ENCODE measurements around the gene ADAMTS17.

ADAMTS17 gene

GRCh38 chr15:100154338-100154737 lies 187.4 kb downstream of the ADAMTS17 start:
- CTCF ChIA-PET, result no interaction called here
- POLR2A ChIA-PET, result no interaction called here
- no peak for DNase-seq (ENCODE audit: extremely low spot score)
- TF ChIP-seq CTCF (IDR thresholded peaks at IDR 0.05; ENCODE audit: control extremely low read depth, extremely low read depth, low read depth, missing control alignments), result no peak

- no peak for TF ChIP-seq CTCF (IDR thresholded peaks at IDR 0.05; ENCODE audit: control extremely low read depth, extremely low read depth, low read depth, missing control alignments)
- ChIA-PET CTCF (no interaction called here), POLR2A (no interaction called here)
- DNase-seq (ENCODE audit: extremely low spot score), result no peak
Measured at GRCh38 chr15:100152463-100152862, 189.3 kb downstream of the ADAMTS17 start.

- POLR2A ChIA-PET, result no interaction called here
- CTCF ChIA-PET, result no interaction called here
- DNase-seq (ENCODE audit: extremely low spot score), result no peak
- TF ChIP-seq CTCF (IDR thresholded peaks at IDR 0.05; ENCODE audit: control extremely low read depth, extremely low read depth, low read depth, missing control alignments), result no peak
Measured at GRCh38 chr15:100150906-100151305, 190.9 kb downstream of the ADAMTS17 start.

GRCh38 chr15:100147828-100148227 lies 193.9 kb downstream of the ADAMTS17 start:
- no peak for DNase-seq (ENCODE audit: extremely low spot score)
- no peak for TF ChIP-seq CTCF (IDR thresholded peaks at IDR 0.05; ENCODE audit: control extremely low read depth, extremely low read depth, low read depth, missing control alignments)
- CTCF ChIA-PET, result no interaction called here
- POLR2A ChIA-PET, result no interaction called here

GRCh38 chr15:100143378-100143777 lies 198.4 kb downstream of the ADAMTS17 start:
- TF ChIP-seq CTCF (IDR thresholded peaks at IDR 0.05; ENCODE audit: control extremely low read depth, extremely low read depth, low read depth, missing control alignments), result no peak
- ChIA-PET POLR2A (no interaction called here), CTCF (no interaction called here)
- DNase-seq (ENCODE audit: extremely low spot score), result no peak

- DNase-seq (ENCODE audit: extremely low spot score), result no peak
- TF ChIP-seq CTCF (IDR thresholded peaks at IDR 0.05; ENCODE audit: control extremely low read depth, extremely low read depth, low read depth, missing control alignments), result no peak
- ChIA-PET POLR2A (no interaction called here), CTCF (no interaction called here)
Measured at GRCh38 chr15:100141311-100142001, 200.3 kb downstream of the ADAMTS17 start.

Data from GM10248 (cell line).